Kidney epithelial cell (primary cell): Measurements from ENCODE around the gene FZD8. TPM values are rescaled to one million over a fixed set of nuclear protein-coding genes. Genes with fewer than 3 reads are reported as not detected.

Experiments used
- DNase-seq: peaks from one replicate; pipeline ENCODE4 v3.0.0-alpha.2; 2010; ENCODE audit warnings: low read depth
- H3K27me3 ChIP-seq: 2 replicates; pipeline ENCODE4 v1.6.0; 2011; ENCODE audit warnings: low read length; ENCODE audit not compliant: control insufficient read depth, insufficient read depth
- H3K36me3 ChIP-seq: 2 replicates; pipeline ENCODE4 v1.5.1; 2011; ENCODE audit warnings: low read length; ENCODE audit not compliant: control insufficient read depth, insufficient read depth
- H3K4me3 ChIP-seq: 2 replicates; pipeline ENCODE4 v1.5.1; 2011; ENCODE audit warnings: low read depth, mild to moderate bottlenecking, control low read depth, low read length
- total RNA-seq: library from RNA; depleted of rRNA; stranded (reverse); fragments of >200 nt; gene quantifications from 2 replicates; pipeline ENCODE4 v1.2.3, GENCODE V29; 2015
- TF ChIP-seq, protein P1 (sequence below): IDR thresholded peaks from 2 replicates; pipeline ENCODE4 v1.5.1; 2011; ENCODE audit warnings: mild to moderate bottlenecking, moderate library complexity, low read length, control low read depth, inconsistent platforms; ENCODE audit not compliant: insufficient read depth, poor library complexity, severe bottlenecking

Gene FZD8
- total RNA-seq, 1 donor from 2014 or later, result 12.7 TPM

DNA sequence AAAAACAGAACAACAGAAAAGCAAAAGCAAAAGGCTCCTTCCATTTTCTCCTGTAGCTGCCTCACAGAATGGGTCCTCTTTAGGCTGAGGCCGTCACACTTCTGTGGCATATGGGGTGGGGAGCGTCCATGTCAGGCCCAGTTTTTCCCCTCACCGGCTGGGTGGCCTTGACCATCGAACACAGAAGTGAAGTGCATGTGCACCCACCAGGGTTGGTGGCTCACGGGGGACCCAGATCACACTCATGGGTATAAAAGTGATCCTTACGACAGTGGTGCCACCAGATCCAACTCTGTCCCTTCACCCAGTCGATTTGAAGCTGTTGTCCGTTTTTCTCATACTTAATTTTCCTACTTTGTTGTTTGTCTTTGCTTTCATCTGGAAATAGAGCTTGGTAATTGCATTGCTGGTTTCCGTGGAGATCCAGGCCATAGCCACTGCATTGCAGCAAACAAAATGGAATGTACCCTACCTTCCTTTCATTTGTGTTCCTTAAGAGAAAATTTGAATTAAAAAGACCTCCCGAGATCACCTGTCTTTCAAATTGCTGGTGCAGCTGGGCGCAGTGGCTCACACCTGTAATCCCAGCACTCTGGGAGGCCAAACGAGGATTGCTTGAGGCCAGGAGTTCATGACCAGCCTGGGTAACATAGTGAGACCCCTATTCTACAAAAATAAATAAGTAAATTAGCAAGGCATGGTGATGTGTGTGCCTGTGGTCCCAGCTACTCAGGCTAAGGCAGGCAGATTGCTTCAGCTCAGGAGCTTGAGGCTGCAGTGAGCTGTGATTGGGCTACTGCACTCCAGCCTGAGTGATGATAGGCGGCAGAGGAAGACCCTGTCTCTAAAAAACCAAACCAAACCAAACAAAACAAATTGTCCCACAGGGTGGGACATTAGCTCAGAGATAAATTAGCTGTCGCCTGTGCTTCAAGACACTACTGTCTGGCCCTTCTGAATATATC lies 47.7 kb downstream of the FZD8 start:
- TF ChIP-seq, protein P1, sequence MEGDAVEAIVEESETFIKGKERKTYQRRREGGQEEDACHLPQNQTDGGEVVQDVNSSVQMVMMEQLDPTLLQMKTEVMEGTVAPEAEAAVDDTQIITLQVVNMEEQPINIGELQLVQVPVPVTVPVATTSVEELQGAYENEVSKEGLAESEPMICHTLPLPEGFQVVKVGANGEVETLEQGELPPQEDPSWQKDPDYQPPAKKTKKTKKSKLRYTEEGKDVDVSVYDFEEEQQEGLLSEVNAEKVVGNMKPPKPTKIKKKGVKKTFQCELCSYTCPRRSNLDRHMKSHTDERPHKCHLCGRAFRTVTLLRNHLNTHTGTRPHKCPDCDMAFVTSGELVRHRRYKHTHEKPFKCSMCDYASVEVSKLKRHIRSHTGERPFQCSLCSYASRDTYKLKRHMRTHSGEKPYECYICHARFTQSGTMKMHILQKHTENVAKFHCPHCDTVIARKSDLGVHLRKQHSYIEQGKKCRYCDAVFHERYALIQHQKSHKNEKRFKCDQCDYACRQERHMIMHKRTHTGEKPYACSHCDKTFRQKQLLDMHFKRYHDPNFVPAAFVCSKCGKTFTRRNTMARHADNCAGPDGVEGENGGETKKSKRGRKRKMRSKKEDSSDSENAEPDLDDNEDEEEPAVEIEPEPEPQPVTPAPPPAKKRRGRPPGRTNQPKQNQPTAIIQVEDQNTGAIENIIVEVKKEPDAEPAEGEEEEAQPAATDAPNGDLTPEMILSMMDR, result no peak
- no peak for DNase-seq
- H3K27me3 ChIP-seq, result no peaks in the 10 kb centered on the region
- no peaks in the 10 kb centered on the region for H3K36me3 ChIP-seq
- no peak overlapping the region for H3K4me3 ChIP-seq

DNA sequence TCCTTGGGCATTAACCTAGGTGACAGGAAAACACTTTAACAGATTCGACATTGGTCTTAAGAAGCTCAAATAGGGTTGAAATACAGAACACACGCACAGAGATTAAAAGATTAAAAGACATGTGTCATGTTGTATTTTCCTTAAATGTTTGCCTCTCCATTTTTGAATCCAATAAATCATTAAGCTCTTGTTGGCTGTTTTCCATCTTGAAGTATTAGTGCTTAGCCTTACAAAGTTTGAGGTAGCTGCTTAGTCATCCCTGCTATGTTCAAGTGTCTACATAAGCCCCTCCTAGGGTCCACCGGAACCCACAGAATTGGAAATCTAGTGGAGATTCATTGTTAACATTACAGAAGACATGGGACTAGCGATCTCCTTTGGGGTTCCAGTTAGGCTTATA lies 49.7 kb downstream of the FZD8 start:
- Histone ChIP-seq H3K4me3 (no peak overlapping the region), H3K36me3 (no peaks in the 10 kb centered on the region), H3K27me3 (no peaks in the 10 kb centered on the region)
- TF ChIP-seq, protein P1, result no peak
- DNase-seq, result no peak

DNA sequence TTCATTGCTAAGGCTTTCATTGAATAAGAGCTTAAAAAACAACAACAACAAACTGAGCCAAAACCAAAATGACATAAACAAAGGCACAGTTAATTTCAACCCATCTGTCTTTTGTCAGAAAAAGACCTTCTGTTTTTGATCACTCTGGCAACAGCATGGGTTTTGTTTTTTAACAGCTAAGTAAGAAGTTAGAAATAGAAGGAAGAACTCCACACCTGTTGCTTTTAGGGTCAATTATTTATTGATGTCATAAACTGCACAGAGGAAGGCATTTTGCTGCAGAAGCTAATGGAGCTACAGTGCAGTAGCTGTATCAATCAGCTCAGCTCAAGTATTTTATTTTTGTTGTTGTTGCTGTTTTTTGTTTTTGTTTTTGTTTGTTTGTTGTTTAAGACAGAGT lies 53.3 kb downstream of the FZD8 start:
- DNase-seq, result no peak

More for the DNA sequence above, 53.3 kb downstream of the FZD8 start:
- peaks cover 4% of the 10 kb centered on the region for H3K27me3 ChIP-seq
- H3K36me3 ChIP-seq, result no peaks in the 10 kb centered on the region
- no peak overlapping the region for H3K4me3 ChIP-seq
- TF ChIP-seq, protein P1, result no peak

Other genes with a start within 250 kb of the FZD8 start
- gene GJD4, start 37.0 kb downstream of the FZD8 start, total RNA-seq, result not detected in 2 replicates